Choroid plexus epithelial cell (primary cell): ENCODE data around the gene ANKRD65.

Source experiments
- DNase-seq: peaks from one replicate; pipeline ENCODE4 v3.0.0-alpha.2; 2010; ENCODE audit warnings: low read depth
- H3K4me3 ChIP-seq: 2 replicates; pipeline ENCODE4 v1.5.1; 2011; ENCODE audit warnings: low read depth, mild to moderate bottlenecking, control low read depth, low read length, moderate library complexity
- TF ChIP-seq, protein P1 (sequence below): conservative IDR thresholded peaks from 2 replicates; pipeline ENCODE4 v1.5.1; 2011; ENCODE audit warnings: low read depth, mild to moderate bottlenecking, control low read depth, inconsistent platforms, low read length, moderate library complexity

The ANKRD65 gene

DNA sequence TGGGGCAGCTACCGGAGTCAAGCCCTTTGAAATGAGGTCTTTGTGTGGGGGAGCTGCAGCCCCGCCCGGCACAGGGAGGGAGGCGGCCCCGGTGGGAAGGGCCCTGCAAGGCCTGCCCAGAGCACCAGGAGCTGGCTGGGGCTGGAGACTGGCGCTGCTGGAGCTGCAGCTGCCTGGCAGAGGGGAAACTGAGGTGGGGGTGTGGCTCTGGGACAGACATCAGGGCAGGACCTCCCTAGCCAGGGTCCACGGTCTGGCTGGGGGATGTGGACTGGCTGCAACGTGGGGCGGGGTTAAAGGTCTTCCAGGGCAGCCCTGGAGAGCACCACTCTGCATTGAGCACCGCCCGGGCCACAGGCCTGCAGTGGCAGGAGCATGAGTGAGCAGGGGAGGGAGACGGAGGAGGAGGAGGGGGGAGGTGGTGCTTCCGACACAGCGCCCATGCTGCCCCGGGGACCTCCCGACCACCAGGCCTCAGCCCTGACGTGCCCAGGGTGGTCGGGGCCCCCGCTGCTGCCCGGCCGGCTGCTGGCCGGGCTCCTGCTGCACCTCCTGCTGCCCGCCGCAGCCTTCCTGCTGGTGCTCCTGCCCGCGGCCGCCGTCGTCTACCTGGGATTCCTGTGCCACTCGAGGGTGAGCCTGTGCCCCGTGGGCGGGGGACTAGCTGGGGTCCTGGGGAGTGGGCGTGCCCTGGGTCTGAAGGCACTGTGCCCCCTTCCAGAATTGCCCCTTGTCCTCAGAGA is 4.8 kb upstream of the ANKRD65 start:
- H3K4me3 ChIP-seq: no peak overlapping the region
- no peak for DNase-seq
- TF ChIP-seq, protein P1, sequence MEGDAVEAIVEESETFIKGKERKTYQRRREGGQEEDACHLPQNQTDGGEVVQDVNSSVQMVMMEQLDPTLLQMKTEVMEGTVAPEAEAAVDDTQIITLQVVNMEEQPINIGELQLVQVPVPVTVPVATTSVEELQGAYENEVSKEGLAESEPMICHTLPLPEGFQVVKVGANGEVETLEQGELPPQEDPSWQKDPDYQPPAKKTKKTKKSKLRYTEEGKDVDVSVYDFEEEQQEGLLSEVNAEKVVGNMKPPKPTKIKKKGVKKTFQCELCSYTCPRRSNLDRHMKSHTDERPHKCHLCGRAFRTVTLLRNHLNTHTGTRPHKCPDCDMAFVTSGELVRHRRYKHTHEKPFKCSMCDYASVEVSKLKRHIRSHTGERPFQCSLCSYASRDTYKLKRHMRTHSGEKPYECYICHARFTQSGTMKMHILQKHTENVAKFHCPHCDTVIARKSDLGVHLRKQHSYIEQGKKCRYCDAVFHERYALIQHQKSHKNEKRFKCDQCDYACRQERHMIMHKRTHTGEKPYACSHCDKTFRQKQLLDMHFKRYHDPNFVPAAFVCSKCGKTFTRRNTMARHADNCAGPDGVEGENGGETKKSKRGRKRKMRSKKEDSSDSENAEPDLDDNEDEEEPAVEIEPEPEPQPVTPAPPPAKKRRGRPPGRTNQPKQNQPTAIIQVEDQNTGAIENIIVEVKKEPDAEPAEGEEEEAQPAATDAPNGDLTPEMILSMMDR: no peak

DNA sequence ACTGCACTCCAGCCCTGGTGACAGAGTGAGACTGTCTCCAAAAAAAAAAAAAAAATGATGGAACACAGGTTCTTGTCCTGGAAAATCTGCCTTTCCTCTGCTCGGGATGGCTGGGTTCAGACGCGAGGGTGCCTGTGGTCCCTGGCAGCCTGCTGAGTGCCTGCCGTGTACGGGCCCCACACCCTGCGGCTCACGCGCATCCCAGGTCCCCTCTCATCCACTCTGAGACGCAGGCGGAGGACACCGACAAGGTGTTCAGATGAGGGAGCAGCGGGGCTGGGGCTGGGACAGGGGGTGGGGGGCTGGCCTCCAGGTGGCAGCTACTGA is 4.3 kb upstream of the ANKRD65 start:
- no peak for DNase-seq
- no peak overlapping the region for H3K4me3 ChIP-seq
- TF ChIP-seq, protein P1: no peak

DNA sequence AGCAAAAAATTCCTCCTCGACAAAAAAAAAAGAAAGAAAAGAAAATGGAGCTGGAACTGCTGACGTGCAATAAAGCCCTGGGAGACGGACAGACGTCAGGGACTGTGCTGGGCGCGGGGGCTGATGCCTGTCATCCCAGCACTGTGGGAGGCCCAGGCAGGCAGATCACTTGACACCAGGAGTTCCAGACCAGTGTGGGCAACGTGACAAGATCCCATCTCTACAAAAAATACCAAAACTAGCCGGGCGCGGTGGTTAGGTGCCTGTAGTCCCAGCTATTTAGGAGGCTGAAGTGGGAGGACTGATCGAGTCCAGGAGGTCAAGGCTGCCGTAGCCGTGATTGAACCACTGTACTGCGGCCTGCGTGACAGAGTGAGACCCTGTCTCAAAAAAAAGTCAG is 3.6 kb upstream of the ANKRD65 start:
- no peak overlapping the region for H3K4me3 ChIP-seq
- TF ChIP-seq, protein P1: no peak
- no peak for DNase-seq

DNA sequence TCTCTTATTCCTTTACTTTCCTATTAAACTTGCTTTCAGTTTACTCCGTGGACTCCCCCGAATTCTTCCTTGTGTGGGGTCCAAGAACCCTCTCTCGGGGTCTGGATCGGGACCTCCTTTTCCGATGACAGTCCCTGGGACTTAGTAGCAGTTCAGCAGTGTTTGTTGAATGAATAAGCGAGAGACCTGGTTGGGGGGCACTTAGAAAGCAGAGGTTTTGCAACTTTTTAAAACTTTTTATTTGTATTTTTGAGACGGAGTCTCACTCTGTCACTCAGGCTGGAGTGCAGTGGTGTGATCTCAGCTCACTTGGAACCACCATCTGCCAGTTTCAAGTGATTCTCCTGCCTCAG is 2.1 kb upstream of the ANKRD65 start:
- TF ChIP-seq, protein P1: no peak
- DNase-seq: no peak
- no peak overlapping the region for H3K4me3 ChIP-seq

- TF ChIP-seq, protein P1: no peak
- no peak overlapping the region for H3K4me3 ChIP-seq
- DNase-seq: no peak
Measured at GRCh38 chr1:1422465-1423244, 1.6 kb upstream of the ANKRD65 start.

DNA sequence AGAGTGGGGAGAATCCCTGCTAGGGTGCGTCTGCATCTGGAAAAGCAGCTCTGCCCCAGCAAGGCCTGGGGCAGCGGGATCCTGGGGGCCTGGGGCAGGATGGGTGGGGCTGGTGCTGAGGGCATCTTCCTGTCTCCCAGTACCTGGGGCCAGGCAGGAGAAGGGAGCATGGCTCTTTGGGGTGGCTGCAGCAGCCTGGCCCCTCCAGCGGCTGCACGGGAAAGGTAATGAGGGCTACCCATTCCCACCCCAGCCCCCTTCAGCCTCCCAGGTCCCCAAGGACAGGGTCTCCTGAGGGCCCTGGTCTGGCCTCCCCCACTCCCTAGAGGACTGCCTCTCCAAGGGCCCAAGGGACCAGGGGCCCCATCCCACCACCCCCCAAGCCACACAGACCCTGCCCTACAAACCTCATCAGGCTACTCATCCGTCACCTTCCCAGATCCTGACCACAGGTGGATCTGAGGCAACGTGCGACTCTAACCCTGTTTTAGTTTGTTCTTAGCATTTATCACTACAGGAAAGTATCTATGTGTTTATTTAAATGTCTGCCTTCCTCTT is 910 bp upstream of the ANKRD65 start:
- DNase-seq: no peak
- no peak overlapping the region for H3K4me3 ChIP-seq
- TF ChIP-seq, protein P1: no peak
